22Rv1 (cell line): ENCODE data around the gene MAN1A1.

ENCODE experiments used
- CTCF ChIP-seq: fragments of 450-650 bp; IDR thresholded peaks from 2 replicates; pipeline ENCODE4 v1.5.1; 2017; ENCODE audit warnings: mild to moderate bottlenecking
- ZFX ChIP-seq: fragments of 450-650 bp; IDR thresholded peaks from 2 replicates; pipeline ENCODE4 v1.6.1; 2017; ENCODE audit warnings: antibody characterized with exemption, borderline replicate concordance

- TF ChIP-seq CTCF (no peak), ZFX (no peak)
These were observed 9.6 kb downstream of the MAN1A1 start for GRCh38 chr6:119339941-119340456.
